Stimulated activated CD8-positive, alpha-beta memory T cell treated with anti-CD3 and anti-CD28 coated beads, Interleukin-15, amount 100 ng/mL, for 4 hours (primary cell): Measurements from ENCODE around the gene BHMT.
"Not testable (repeated sequence)": the region's sequence is repeated elsewhere in the genome, so short reads cannot be mapped to it uniquely, and the experiment has no call there.

Source experiments
- DNase-seq, 2 donors: peaks; one replicate each; pipeline ENCODE4 v3.0.0-alpha.2; 2020; ENCODE audit warnings: low read depth in 2 of 2

BHMT gene

GRCh38 chr5:79172269-79172668 is 60.7 kb downstream of the BHMT start:
- DNase-seq, result no peak

GRCh38 chr5:79173626-79174025 is 62.0 kb downstream of the BHMT start:
- no peak for DNase-seq

- DNase-seq, result not testable (repeated sequence)
Observed at GRCh38 chr5:79180449-79180848, 68.8 kb downstream of the BHMT start.

- no peak for DNase-seq
Observed at GRCh38 chr5:79181419-79182022, 69.9 kb downstream of the BHMT start.
